PC-9 (cell line): Measurements from ENCODE around the gene APOL2.

ENCODE experiments used
- EZH2 ChIP-seq: fragments of 200-600 bp; sonication (generic); IDR thresholded peaks from 2 replicates; pipeline ENCODE4 v1.8.0; 2017; ENCODE audit warnings: antibody characterized with exemption, low read depth
- TF ChIP-seq, protein P1 (sequence below): fragments of 200-600 bp; sonication (generic); conservative IDR thresholded peaks from 2 replicates; pipeline ENCODE4 v1.6.1; 2017; ENCODE audit warnings: mixed run types, antibody characterized with exemption, mild to moderate bottlenecking, moderate library complexity

DNA sequence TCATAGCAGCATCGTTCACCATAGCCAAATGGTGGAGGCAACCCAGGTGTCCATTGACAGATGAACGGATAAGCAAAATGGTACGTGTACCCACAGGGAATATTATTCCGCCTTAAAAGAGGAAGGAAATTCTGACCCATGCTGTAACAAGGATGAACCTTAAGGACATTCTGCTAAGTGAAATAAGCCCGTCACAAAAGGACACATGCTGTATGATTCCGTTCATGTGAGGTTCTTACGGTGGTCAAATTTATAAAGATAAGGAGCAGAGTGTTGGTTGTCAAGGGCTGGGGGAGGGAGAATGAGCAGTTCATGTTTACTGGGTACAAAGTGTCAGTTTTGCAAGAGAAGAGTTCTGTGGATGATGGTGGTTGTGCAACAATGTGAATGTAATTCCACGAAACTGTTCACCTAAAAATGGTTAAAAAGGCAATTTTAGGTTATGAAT lies 39.9 kb upstream of the APOL2 start:
- TF ChIP-seq, protein P1, sequence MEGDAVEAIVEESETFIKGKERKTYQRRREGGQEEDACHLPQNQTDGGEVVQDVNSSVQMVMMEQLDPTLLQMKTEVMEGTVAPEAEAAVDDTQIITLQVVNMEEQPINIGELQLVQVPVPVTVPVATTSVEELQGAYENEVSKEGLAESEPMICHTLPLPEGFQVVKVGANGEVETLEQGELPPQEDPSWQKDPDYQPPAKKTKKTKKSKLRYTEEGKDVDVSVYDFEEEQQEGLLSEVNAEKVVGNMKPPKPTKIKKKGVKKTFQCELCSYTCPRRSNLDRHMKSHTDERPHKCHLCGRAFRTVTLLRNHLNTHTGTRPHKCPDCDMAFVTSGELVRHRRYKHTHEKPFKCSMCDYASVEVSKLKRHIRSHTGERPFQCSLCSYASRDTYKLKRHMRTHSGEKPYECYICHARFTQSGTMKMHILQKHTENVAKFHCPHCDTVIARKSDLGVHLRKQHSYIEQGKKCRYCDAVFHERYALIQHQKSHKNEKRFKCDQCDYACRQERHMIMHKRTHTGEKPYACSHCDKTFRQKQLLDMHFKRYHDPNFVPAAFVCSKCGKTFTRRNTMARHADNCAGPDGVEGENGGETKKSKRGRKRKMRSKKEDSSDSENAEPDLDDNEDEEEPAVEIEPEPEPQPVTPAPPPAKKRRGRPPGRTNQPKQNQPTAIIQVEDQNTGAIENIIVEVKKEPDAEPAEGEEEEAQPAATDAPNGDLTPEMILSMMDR = no peak
- TF ChIP-seq EZH2 = no peak
